Loucy (cell line): ENCODE measurements around the gene TMEM158.

ENCODE experiments used
- H2AFZ ChIP-seq: fragments of 200-600 bp; sonication (generic); 2 replicates; pipeline ENCODE4 v1.6.0; 2016; ENCODE audit warnings: antibody characterized with exemption, mild to moderate bottlenecking, low read length, moderate library complexity
- H3F3A ChIP-seq: fragments of 200-600 bp; 2 replicates; pipeline ENCODE4 v1.6.0; 2016; ENCODE audit warnings: antibody characterized with exemption, low read depth, mild to moderate bottlenecking
- H3K27me3 ChIP-seq: fragments of 200-600 bp; sonication (generic); 2 replicates; pipeline ENCODE4 v1.6.1; 2014; ENCODE audit warnings: low read length, mild to moderate bottlenecking; ENCODE audit not compliant: insufficient read depth, poor library complexity, severe bottlenecking
- H3K36me3 ChIP-seq: fragments of 200-600 bp; sonication (generic); 2 replicates; pipeline ENCODE4 v1.6.1; 2016; ENCODE audit warnings: low read length; ENCODE audit not compliant: insufficient read depth
- H3K4me1 ChIP-seq: fragments of 200-600 bp; sonication (generic); 2 replicates; pipeline ENCODE4 v1.5.1; 2014; ENCODE audit warnings: low read length, mild to moderate bottlenecking; ENCODE audit not compliant: insufficient read depth, poor library complexity, severe bottlenecking
- H3K4me2 ChIP-seq: fragments of 200-600 bp; sonication (generic); 2 replicates; pipeline ENCODE4 v1.6.0; 2014; ENCODE audit warnings: antibody characterized with exemption, low read length, low read depth, mild to moderate bottlenecking; ENCODE audit not compliant: poor library complexity, severe bottlenecking
- H3K4me3 ChIP-seq: fragments of 200-600 bp; sonication (generic); 2 replicates; pipeline ENCODE4 v1.5.1; 2014; ENCODE audit warnings: low read length, mild to moderate bottlenecking, mixed read lengths; ENCODE audit not compliant: poor library complexity, severe bottlenecking
- H3K79me2 ChIP-seq: fragments of 200-600 bp; sonication (generic); 2 replicates; pipeline ENCODE4 v1.6.1; 2014; ENCODE audit warnings: low read length; ENCODE audit not compliant: insufficient read depth
- H3K9ac ChIP-seq: fragments of 200-600 bp; sonication (generic); 2 replicates; pipeline ENCODE4 v1.6.0; 2014; ENCODE audit warnings: mild to moderate bottlenecking, low read depth, low read length, moderate library complexity; ENCODE audit not compliant: poor library complexity, severe bottlenecking
- H3K9me2 ChIP-seq: fragments of 200-600 bp; sonication (generic); replicated peaks from 2 replicates; pipeline ENCODE4 v1.6.1; 2016; ENCODE audit warnings: low read depth, low read length, mixed read lengths
- H3K9me3 ChIP-seq: fragments of 200-600 bp; sonication (generic); 2 replicates; pipeline ENCODE4 v1.6.1; 2014; ENCODE audit warnings: mild to moderate bottlenecking, antibody characterized with exemption, low read length, low read depth; ENCODE audit not compliant: insufficient read depth
- H4K20me1 ChIP-seq: fragments of 200-600 bp; sonication (generic); 2 replicates; pipeline ENCODE4 v1.6.0; 2014; ENCODE audit warnings: antibody characterized with exemption, low read length, mild to moderate bottlenecking; ENCODE audit not compliant: insufficient read depth, poor library complexity, severe bottlenecking
- EZH2phosphoT487 ChIP-seq: fragments of 200-600 bp; IDR thresholded peaks from 2 replicates; pipeline ENCODE4 v1.6.1; 2018; ENCODE audit warnings: antibody characterized with exemption, mild to moderate bottlenecking, moderate library complexity, borderline replicate concordance
- TF ChIP-seq, protein P1 (sequence below): fragments of 200-600 bp; sonication (generic); conservative IDR thresholded peaks from 2 replicates; pipeline ENCODE4 v1.5.1; 2014; ENCODE audit warnings: mild to moderate bottlenecking, antibody characterized with exemption, low read length

TMEM158 gene

DNA sequence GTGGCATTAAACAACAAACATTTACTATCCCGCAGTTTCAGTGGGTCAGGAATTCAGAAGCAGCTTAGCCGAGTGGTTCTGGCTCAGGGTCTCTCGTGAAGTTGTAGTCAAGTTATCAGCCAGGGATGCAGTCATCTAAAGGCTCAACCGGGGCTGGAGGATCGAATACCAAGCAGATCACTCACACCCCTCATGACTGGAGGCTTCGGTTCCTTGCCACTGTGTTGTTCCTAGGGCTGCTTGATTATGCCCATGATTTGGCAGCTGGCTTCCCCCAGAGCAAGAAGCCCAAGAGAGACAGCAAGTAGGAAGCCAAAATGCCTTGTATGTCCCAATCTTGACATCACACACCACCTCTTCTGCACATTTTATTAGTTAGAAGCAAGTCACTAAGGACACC is 46.0 kb downstream of the TMEM158 start:
- H3K27me3 ChIP-seq = no peaks in the 10 kb centered on the region
- no peak overlapping the region for H2AFZ ChIP-seq
- H3K36me3 ChIP-seq = no peaks in the 10 kb centered on the region
- H3K4me2 ChIP-seq = no peak overlapping the region
- TF ChIP-seq, protein P1, sequence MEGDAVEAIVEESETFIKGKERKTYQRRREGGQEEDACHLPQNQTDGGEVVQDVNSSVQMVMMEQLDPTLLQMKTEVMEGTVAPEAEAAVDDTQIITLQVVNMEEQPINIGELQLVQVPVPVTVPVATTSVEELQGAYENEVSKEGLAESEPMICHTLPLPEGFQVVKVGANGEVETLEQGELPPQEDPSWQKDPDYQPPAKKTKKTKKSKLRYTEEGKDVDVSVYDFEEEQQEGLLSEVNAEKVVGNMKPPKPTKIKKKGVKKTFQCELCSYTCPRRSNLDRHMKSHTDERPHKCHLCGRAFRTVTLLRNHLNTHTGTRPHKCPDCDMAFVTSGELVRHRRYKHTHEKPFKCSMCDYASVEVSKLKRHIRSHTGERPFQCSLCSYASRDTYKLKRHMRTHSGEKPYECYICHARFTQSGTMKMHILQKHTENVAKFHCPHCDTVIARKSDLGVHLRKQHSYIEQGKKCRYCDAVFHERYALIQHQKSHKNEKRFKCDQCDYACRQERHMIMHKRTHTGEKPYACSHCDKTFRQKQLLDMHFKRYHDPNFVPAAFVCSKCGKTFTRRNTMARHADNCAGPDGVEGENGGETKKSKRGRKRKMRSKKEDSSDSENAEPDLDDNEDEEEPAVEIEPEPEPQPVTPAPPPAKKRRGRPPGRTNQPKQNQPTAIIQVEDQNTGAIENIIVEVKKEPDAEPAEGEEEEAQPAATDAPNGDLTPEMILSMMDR = no peak
- no peak for TF ChIP-seq EZH2phosphoT487
- H3K9me3 ChIP-seq = no peaks in the 10 kb centered on the region
- no peaks in the 10 kb centered on the region for H3K9me2 ChIP-seq
- H3K79me2 ChIP-seq = no peaks in the 10 kb centered on the region
- H3K9ac ChIP-seq = no peak overlapping the region
- H3K4me1 ChIP-seq = peaks cover 28% of the 10 kb centered on the region
- no peaks in the 10 kb centered on the region for H4K20me1 ChIP-seq
- H3F3A ChIP-seq = no peaks in the 10 kb centered on the region
- H3K4me3 ChIP-seq = no peak overlapping the region

- H3K9me2 ChIP-seq = no peaks in the 10 kb centered on the region
- H3K79me2 ChIP-seq = no peaks in the 10 kb centered on the region
- no peaks in the 10 kb centered on the region for H3K36me3 ChIP-seq
- H3F3A ChIP-seq = no peaks in the 10 kb centered on the region
- H3K4me2 ChIP-seq = no peak overlapping the region
- no peak overlapping the region for H3K4me3 ChIP-seq
- TF ChIP-seq EZH2phosphoT487 = no peak
- TF ChIP-seq, protein P1 = no peak
- H3K9ac ChIP-seq = no peak overlapping the region
- H3K27me3 ChIP-seq = no peaks in the 10 kb centered on the region
- H2AFZ ChIP-seq = no peak overlapping the region
- H4K20me1 ChIP-seq = no peaks in the 10 kb centered on the region
- peaks cover 19% of the 10 kb centered on the region for H3K4me1 ChIP-seq
- no peaks in the 10 kb centered on the region for H3K9me3 ChIP-seq
Observed at GRCh38 chr3:45179163-45179562, 46.9 kb downstream of the TMEM158 start.

DNA sequence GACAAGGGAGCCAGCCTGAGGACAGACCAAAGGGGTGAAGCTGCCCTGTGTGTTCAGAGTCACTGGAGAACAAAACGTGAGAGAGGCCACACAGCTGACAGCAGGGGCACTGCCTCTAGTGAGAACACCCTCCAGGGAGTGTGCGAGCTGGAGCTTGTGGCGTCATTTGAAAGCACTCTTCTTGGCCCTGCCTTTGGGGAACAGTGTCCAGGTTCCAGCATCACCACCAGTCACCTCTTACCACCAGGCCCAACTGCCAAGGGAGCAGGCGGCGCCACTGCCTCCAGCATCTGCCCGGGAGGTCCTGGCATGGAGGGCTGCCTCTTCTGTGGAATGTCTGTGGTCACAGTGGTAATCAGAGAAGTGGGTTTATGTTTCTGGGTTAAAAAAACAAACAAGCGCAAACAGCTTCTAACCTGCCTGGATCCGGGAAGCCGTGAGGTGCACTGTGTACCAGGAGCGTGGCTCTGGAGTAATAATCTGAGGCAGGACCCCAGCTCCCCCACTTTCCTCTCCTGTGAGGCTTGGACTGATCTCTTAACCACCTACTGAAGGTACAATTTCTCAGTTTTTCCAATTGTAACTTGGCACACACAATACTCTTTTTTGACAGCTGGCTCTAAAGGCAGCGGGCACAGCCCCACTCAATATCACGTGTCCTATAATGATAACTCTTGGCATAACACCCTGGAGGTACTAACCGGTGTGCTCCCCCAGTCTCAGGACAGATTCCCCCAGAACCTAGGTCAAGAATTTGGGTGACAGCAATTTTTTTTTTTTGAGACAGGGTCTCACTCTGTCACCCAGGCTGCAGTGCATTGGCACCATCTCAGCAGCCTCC is 47.7 kb downstream of the TMEM158 start:
- H3K9me3 ChIP-seq = no peaks in the 10 kb centered on the region
- H3K9ac ChIP-seq = no peak overlapping the region
- H3K4me2 ChIP-seq = no peak overlapping the region
- peaks cover 15% of the 10 kb centered on the region for H3K4me1 ChIP-seq
- no peak overlapping the region for H3K4me3 ChIP-seq
- no peak overlapping the region for H2AFZ ChIP-seq
- H3F3A ChIP-seq = no peaks in the 10 kb centered on the region
- no peaks in the 10 kb centered on the region for H3K9me2 ChIP-seq
- TF ChIP-seq, protein P1 = no peak
- no peak for TF ChIP-seq EZH2phosphoT487
- no peaks in the 10 kb centered on the region for H3K27me3 ChIP-seq
- no peaks in the 10 kb centered on the region for H4K20me1 ChIP-seq
- no peaks in the 10 kb centered on the region for H3K36me3 ChIP-seq
- H3K79me2 ChIP-seq = no peaks in the 10 kb centered on the region
